H9 (cell line): ENCODE data around the gene CLEC10A. TPM values are rescaled to one million over a fixed set of nuclear protein-coding genes. Genes with fewer than 3 reads are reported as not detected.
A peak's percentile ranks its signal among the peaks of the same experiment; 100 is the strongest.

Experiments used
- DNase-seq: peaks from one replicate; pipeline ENCODE4 v3.0.0-alpha.2; 2017
- H2AFZ ChIP-seq: one replicate; pipeline ENCODE4 v1.6.1; 2013; ENCODE audit warnings: mild to moderate bottlenecking, low read length, control low read depth, moderate library complexity
- H2AK5ac ChIP-seq: 2 replicates; pipeline ENCODE4 v1.6.1; 2013; ENCODE audit warnings: low read length, control low read depth, mixed read lengths; ENCODE audit not compliant: insufficient read length
- H2BK120ac ChIP-seq: one replicate; pipeline ENCODE4 v1.6.1; 2013; ENCODE audit warnings: low read depth, mild to moderate bottlenecking, low read length, control low read depth, inconsistent platforms; ENCODE audit not compliant: poor library complexity, severe bottlenecking
- H2BK12ac ChIP-seq: 2 replicates; pipeline ENCODE4 v1.6.1; 2013; ENCODE audit warnings: low read length, control low read depth, mixed read lengths, low read depth; ENCODE audit not compliant: insufficient read length
- H2BK15ac ChIP-seq: 2 replicates; pipeline ENCODE4 v1.6.1; 2013; ENCODE audit warnings: low read depth, low read length, control low read depth
- H2BK20ac ChIP-seq: one replicate; pipeline ENCODE4 v1.6.1; 2013; ENCODE audit warnings: low read depth, mild to moderate bottlenecking, low read length, control low read depth, inconsistent platforms; ENCODE audit not compliant: poor library complexity, severe bottlenecking
- H2BK5ac ChIP-seq: 2 replicates; pipeline ENCODE4 v1.6.1; 2013; ENCODE audit warnings: low read length, control low read depth, mixed read lengths; ENCODE audit not compliant: insufficient read length
- H3K14ac ChIP-seq: 2 replicates; pipeline ENCODE4 v1.6.1; 2013; ENCODE audit warnings: low read length, control low read depth; ENCODE audit not compliant: insufficient read depth
- H3K18ac ChIP-seq: 2 replicates; pipeline ENCODE4 v1.6.1; 2013; ENCODE audit warnings: low read depth, mild to moderate bottlenecking, mixed read lengths, low read length, control low read depth; ENCODE audit not compliant: insufficient read length
- H3K23ac ChIP-seq: 2 replicates; pipeline ENCODE4 v1.6.1; 2013; ENCODE audit warnings: low read length, control low read depth, mixed read lengths, low read depth; ENCODE audit not compliant: insufficient read length
- H3K23me2 ChIP-seq: 2 replicates; pipeline ENCODE4 v1.6.1; 2013; ENCODE audit warnings: low read depth, mild to moderate bottlenecking, mixed read lengths, low read length, control low read depth; ENCODE audit not compliant: insufficient read length, poor library complexity, severe bottlenecking
- H3K27ac ChIP-seq: 2 replicates; pipeline ENCODE4 v1.5.1; 2013; ENCODE audit warnings: low read length, control low read depth, mixed read lengths, low read depth; ENCODE audit not compliant: insufficient read length
- H3K27me3 ChIP-seq: 2 replicates; pipeline ENCODE4 v1.6.1; 2013; ENCODE audit warnings: low read length, control low read depth, inconsistent platforms; ENCODE audit not compliant: insufficient read depth
- H3K4ac ChIP-seq: 2 replicates; pipeline ENCODE4 v1.6.1; 2013; ENCODE audit warnings: low read depth, mild to moderate bottlenecking, control low read depth, inconsistent platforms, low read length, moderate library complexity
- H3K4me1 ChIP-seq: 2 replicates; pipeline ENCODE4 v1.6.1; 2013; ENCODE audit warnings: low read length, control low read depth, inconsistent platforms; ENCODE audit not compliant: insufficient read depth
- H3K4me2 ChIP-seq: 2 replicates; pipeline ENCODE4 v1.6.1; 2013; ENCODE audit warnings: low read length, control low read depth, mixed read lengths; ENCODE audit not compliant: insufficient read length, insufficient read depth
- H3K56ac ChIP-seq: 2 replicates; pipeline ENCODE4 v1.6.1; 2013; ENCODE audit warnings: low read depth, mild to moderate bottlenecking, mixed read lengths, low read length, control low read depth; ENCODE audit not compliant: insufficient read length
- H3K79me1 ChIP-seq: 2 replicates; pipeline ENCODE4 v1.6.1; 2013; ENCODE audit warnings: low read depth, mild to moderate bottlenecking, moderate library complexity, low read length, control low read depth, inconsistent platforms; ENCODE audit not compliant: insufficient read depth, poor library complexity, severe bottlenecking
- H3K79me2 ChIP-seq: 2 replicates; pipeline ENCODE4 v1.6.1; 2013; ENCODE audit warnings: low read length, control low read depth, inconsistent platforms; ENCODE audit not compliant: insufficient read depth
- H3K9ac ChIP-seq: 2 replicates; pipeline ENCODE4 v1.6.1; 2013; ENCODE audit warnings: low read length, control low read depth, mixed read lengths; ENCODE audit not compliant: insufficient read length; ENCODE audit errors: extremely low read depth
- H3K9me3 ChIP-seq: one replicate; pipeline ENCODE4 v1.6.1; 2013; ENCODE audit warnings: low read depth, low read length, inconsistent platforms; ENCODE audit not compliant: control insufficient read depth
- H3T11ph ChIP-seq: one replicate; pipeline ENCODE4 v1.6.1; 2013; ENCODE audit warnings: mild to moderate bottlenecking, low read length, control low read depth, inconsistent platforms
- H4K20me1 ChIP-seq: one replicate; pipeline ENCODE4 v1.6.1; 2013; ENCODE audit not compliant: control insufficient read depth, insufficient read length, insufficient read depth
- H4K5ac ChIP-seq: 2 replicates; pipeline ENCODE4 v1.6.1; 2013; ENCODE audit warnings: low read depth, mild to moderate bottlenecking, mixed read lengths, low read length, control low read depth; ENCODE audit not compliant: insufficient read length
- H4K8ac ChIP-seq: replicated peaks from 2 replicates; pipeline ENCODE4 v1.6.1; 2013; ENCODE audit warnings: low read length, control low read depth, mixed read lengths, low read depth; ENCODE audit not compliant: insufficient read length
- H4K91ac ChIP-seq: 2 replicates; pipeline ENCODE4 v1.6.1; 2013; ENCODE audit warnings: low read depth, mild to moderate bottlenecking, moderate library complexity, mixed read lengths, low read length, control low read depth; ENCODE audit not compliant: insufficient read length
- H3K27ac Mint-ChIP-seq, 3 experiments: 2 replicates in 2 of 3; 3 replicates in 1 of 3; pipeline ENCODE4 v1.8.0; 2020 to 2021; ENCODE audit warnings: mixed read lengths in 3 of 3, mild to moderate bottlenecking in 1 of 3, moderate library complexity in 1 of 3
- H3K27me3 Mint-ChIP-seq: 2 replicates; pipeline ENCODE4 v1.8.0; 2021; ENCODE audit warnings: low read depth, mild to moderate bottlenecking, moderate library complexity, mixed read lengths
- H3K36me3 Mint-ChIP-seq, 3 experiments: 2 replicates in 2 of 3; 3 replicates in 1 of 3; pipeline ENCODE4 v1.8.0; 2020 to 2021; ENCODE audit warnings: low read depth in 3 of 3, mixed read lengths in 3 of 3; ENCODE audit not compliant: insufficient read depth in 1 of 3
- H3K4me1 Mint-ChIP-seq, 2 experiments: 2 replicates each; pipeline ENCODE4 v1.8.0; 2020; ENCODE audit warnings: mixed read lengths in 2 of 2
- H3K4me3 Mint-ChIP-seq, 2 experiments: 2 replicates in 1 of 2; 3 replicates in 1 of 2; pipeline ENCODE4 v1.8.0; 2020 to 2021; ENCODE audit warnings: mild to moderate bottlenecking in 2 of 2, mixed read lengths in 2 of 2, moderate library complexity in 1 of 2
- H3K9me3 Mint-ChIP-seq, 2 experiments: 2 replicates in 1 of 2; 3 replicates in 1 of 2; pipeline ENCODE4 v1.8.0; 2020; ENCODE audit warnings: mild to moderate bottlenecking in 2 of 2, mixed read lengths in 2 of 2, moderate library complexity in 1 of 2
- WGBS: extraction: QIAGEN DNeasy Blood & Tissue Kit; methylation state at CpG from one replicate; pipeline ENCODE4 v1.1.7; 2013; ENCODE audit warnings: missing lambda C conversion rate, low lambda C conversion rate, mixed read lengths; ENCODE audit not compliant: insufficient read length; ENCODE audit errors: extremely low coverage; 5-methylcytosine and 5-hydroxymethylcytosine counted together
- total RNA-seq: library from RNA; stranded (reverse); gene quantifications from 2 replicates; pipeline ENCODE4 v1.2.1, GENCODE V29; 2021
- TF ChIP-seq, protein P1 (sequence below): fragments of 200-600 bp; sonication (generic); conservative IDR thresholded peaks from 3 replicates; pipeline ENCODE4 v1.8.0; 2021; ENCODE audit warnings: antibody characterized with exemption, mild to moderate bottlenecking

CLEC10A gene
- total RNA-seq, 1 experiment from 2014 or later: not detected

DNA sequence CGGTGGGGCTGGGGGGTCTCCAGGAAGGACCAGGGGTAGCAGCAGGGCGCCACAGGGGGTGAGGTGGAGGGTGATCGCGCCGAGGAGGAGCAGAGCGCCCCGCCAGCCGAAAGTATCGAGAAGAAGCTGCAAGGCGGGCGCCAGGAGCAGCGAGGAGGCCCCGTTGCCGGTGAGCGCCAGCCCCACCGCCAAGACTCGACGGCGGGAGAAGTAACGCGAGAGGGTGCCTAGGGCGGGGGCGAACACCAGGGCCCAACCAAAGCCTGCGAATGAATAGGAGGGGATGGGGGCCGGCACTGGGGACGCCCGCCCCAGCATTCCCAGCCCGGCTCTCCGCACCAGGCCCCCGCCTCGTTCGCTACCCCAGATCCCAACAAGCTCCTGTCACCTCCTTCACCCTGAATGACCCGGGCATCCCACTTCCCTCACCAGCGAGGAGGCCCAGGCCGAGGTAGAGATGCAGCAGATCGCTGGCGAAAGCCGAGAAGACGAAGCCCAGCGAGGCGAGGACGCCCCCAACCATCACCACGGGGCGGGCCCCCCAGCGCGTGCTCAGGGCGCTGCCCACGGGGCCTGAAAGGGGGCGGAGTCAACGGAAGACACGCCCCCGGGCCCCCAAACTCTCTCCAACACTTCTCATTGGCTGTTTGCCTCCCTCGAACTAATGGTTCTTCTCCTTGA is 37.4 kb downstream of the CLEC10A start:
- H3K4me1 ChIP-seq: no peaks in the 10 kb centered on the region
- H4K8ac ChIP-seq: no peak overlapping the region
- no peak overlapping the region for H3T11ph ChIP-seq
- H2BK5ac ChIP-seq: no peak overlapping the region
- H2BK120ac ChIP-seq: no peak overlapping the region
- H3K27me3 ChIP-seq: peaks cover 6% of the 10 kb centered on the region
- no peak overlapping the region for H2AK5ac ChIP-seq
- no CpG with 5 or more reads among the region's 53 CpGs for WGBS
- H4K91ac ChIP-seq: no peak overlapping the region
- H4K5ac ChIP-seq: no peak overlapping the region
- H3K4me2 ChIP-seq: peak overlapping the region; percentile 77
- Mint-ChIP-seq H3K9me3 (no peaks in the 10 kb centered on the region), H3K36me3 (no peaks in the 10 kb centered on the region; a peak in 1 of 7 replicates), H3K4me1 (peaks cover 29 to 44% of the 10 kb centered on the region in 2 experiments), H3K27me3 (peaks cover 88% of the 10 kb centered on the region), H3K4me3 (peak overlapping the region; percentile 56 to 81), H3K27ac (no peak overlapping the region)
- peaks cover 33% of the 10 kb centered on the region for H3K23me2 ChIP-seq
- no peak overlapping the region for H3K4ac ChIP-seq
- H3K79me1 ChIP-seq: no peaks in the 10 kb centered on the region
- H3K27ac ChIP-seq: no peak overlapping the region
- no peak overlapping the region for H2BK12ac ChIP-seq
- no peak overlapping the region for H3K9ac ChIP-seq
- TF ChIP-seq, protein P1, sequence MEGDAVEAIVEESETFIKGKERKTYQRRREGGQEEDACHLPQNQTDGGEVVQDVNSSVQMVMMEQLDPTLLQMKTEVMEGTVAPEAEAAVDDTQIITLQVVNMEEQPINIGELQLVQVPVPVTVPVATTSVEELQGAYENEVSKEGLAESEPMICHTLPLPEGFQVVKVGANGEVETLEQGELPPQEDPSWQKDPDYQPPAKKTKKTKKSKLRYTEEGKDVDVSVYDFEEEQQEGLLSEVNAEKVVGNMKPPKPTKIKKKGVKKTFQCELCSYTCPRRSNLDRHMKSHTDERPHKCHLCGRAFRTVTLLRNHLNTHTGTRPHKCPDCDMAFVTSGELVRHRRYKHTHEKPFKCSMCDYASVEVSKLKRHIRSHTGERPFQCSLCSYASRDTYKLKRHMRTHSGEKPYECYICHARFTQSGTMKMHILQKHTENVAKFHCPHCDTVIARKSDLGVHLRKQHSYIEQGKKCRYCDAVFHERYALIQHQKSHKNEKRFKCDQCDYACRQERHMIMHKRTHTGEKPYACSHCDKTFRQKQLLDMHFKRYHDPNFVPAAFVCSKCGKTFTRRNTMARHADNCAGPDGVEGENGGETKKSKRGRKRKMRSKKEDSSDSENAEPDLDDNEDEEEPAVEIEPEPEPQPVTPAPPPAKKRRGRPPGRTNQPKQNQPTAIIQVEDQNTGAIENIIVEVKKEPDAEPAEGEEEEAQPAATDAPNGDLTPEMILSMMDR: no peak
- H2BK15ac ChIP-seq: no peak overlapping the region
- no peaks in the 10 kb centered on the region for H3K79me2 ChIP-seq
- H3K18ac ChIP-seq: no peak overlapping the region
- no peak overlapping the region for H2AFZ ChIP-seq
- no peaks in the 10 kb centered on the region for H3K9me3 ChIP-seq
- no peak overlapping the region; the same call in 1 of the 2 replicates for H3K14ac ChIP-seq
- no peaks in the 10 kb centered on the region for H4K20me1 ChIP-seq
- no peak overlapping the region for H3K23ac ChIP-seq
- peak; percentile 71 for DNase-seq
- no peak overlapping the region for H3K56ac ChIP-seq
- no peak overlapping the region for H2BK20ac ChIP-seq
